H54 (cell line): ENCODE results near the gene BPGM.

ENCODE experiments used
- DNase-seq: peaks from one replicate; pipeline ENCODE4 v3.0.0; 2011; ENCODE audit warnings: low spot score, mixed read lengths; ENCODE audit not compliant: insufficient read length
- FAIRE-seq: peaks from 3 replicates; lab custom pipeline; 2011; peaks lifted over from hg19 to GRCh38; lab: Jason Lieb, UNC
- POLR2A ChIP-seq: IDR thresholded peaks from 2 replicates; pipeline ENCODE4 v1.6.1; 2011; ENCODE audit warnings: low read depth, mild to moderate bottlenecking, low read length

BPGM gene

GRCh38 chr7:134690614-134691504 lies 44.2 kb downstream of the BPGM start:
- DNase-seq (no peak), FAIRE-seq (no peak)
- no peak for TF ChIP-seq POLR2A

- FAIRE-seq, result no peak
- DNase-seq, result no peak
Observed at GRCh38 chr7:134691546-134692343, 45.1 kb downstream of the BPGM start.

DNA sequence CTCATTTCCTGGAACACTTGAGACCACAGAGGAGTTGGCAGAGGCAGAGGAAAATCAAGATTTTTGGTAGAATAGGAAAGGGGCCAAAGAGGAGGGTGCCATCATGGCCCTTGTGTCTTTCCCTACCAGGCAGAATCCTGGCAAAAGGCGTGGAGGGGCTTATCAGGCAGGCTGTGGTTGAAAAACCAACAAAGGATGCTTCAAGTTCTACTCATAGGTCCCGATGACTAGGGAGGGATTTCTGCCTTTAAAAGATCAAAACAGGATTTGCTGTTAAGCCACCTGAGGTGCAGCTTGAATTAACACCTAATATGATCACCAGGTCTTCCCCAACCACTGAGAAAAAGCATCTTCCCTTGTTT lies 45.7 kb downstream of the BPGM start:
- TF ChIP-seq POLR2A, result no peak
- no peak for DNase-seq
- FAIRE-seq, result no peak

More at GRCh38 chr7:134691546-134692343, 45.1 kb downstream of the BPGM start:
- TF ChIP-seq POLR2A, result no peak

- FAIRE-seq (peak; percentile 20), DNase-seq (peak; percentile 83)
- no peak for TF ChIP-seq POLR2A
Observed at GRCh38 chr7:134693256-134693655, 46.6 kb downstream of the BPGM start.

GRCh38 chr7:134694299-134694698 lies 47.6 kb downstream of the BPGM start:
- DNase-seq (peak; percentile 13), FAIRE-seq (no peak)
- TF ChIP-seq POLR2A, result no peak

DNA sequence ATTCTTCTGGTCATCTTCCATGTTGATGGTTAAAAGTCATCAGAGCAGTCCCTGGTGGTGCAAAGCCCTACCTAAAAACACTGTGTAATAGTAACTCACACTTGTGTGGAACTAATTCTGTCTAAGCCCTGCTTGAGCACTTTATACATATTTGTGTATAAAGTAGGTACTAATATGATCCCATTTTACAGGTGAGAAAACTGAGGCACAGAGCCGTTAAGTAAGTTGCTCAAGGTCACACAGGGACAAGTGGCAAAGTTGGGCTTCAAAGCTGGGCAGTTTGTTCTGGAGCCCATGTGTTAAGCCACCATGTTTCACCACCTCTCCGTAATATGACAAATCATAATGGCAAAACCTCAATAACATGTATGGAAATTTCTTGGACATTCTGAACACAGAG lies 48.1 kb downstream of the BPGM start:
- TF ChIP-seq POLR2A, result no peak
- FAIRE-seq, result no peak
- no peak for DNase-seq

DNA sequence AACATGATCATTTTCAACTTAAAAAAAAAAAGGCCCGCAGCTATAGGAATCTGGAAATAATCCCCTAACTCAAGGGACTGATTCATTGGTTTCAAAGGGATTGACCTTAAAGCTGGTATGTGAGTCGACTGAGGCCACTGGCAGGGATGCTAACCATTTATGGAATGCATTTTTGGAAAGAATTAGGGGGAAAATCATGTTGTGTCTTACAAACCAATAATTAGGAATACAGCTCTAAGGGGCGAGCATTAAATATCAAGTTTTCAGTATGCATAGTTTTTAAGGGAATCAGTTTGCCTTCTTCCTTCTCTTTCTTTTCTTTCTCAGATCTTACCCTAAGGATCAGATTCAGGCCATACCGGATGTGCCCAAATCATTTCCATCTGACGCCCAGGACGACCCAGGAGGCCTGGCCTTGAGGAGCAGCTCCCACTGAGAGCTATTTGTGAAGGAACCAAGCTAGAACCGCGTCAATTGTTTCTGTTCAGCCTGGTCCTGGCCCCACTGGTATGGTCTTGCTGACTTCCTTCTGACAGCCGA lies 48.7 kb downstream of the BPGM start:
- DNase-seq (no peak), FAIRE-seq (no peak)
- no peak for TF ChIP-seq POLR2A

GRCh38 chr7:134696261-134696660 lies 49.6 kb downstream of the BPGM start:
- no peak for DNase-seq
- TF ChIP-seq POLR2A, result no peak
- FAIRE-seq, result no peak

DNA sequence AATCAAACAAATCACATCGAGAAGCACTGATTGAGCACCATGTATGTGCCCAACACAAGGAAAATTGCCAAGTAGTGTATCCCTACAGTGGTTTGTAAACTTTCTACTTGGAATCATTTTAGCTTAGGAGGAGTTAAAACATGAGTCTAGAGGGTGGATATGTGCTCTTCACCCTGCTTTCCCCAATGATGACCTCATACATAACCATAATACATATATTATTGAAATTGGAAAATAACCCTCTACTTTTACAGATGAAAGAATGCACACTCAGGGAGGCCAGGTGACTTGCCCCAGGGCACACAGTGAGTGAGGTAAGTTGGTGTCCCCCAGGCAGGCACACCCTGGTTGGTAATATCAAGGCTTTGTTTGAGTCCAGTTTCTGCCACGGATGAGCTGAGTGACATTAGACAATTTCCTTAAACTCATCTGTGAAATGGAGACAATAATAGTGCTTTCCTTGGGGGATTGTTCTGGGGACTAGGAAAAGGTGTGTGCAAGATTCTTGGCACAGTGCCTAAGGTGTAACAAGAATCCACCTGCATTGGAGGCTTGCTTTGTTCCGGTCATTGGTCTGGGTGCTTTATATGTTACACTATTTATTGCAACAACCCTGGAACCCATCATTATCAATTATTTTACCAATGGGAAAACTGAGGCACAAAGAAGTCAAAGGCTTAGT lies 50.7 kb downstream of the BPGM start:
- DNase-seq (no peak), FAIRE-seq (no peak)
- TF ChIP-seq POLR2A, result no peak

DNA sequence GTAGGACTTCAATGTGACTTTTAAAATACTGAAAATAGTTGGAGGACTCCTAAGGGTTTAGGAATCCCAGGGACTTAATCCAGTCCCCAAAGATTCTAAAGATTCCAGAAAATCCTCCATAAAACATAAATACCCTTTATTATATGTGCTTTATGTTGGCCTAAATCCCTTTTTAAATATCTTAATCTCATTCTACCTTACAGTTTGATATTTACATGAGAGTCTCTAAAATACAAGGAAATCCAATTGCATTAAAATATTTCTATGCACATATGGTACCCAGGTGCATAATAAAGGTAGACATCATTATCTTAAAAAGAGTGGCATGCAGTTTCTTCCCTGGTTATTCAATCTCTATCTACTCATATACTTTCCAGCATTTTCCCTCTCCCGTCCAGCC lies 51.8 kb downstream of the BPGM start:
- no peak for DNase-seq
- FAIRE-seq, result no peak

GRCh38 chr7:134699021-134699818 lies 52.6 kb downstream of the BPGM start:
- no peak for FAIRE-seq
- no peak for DNase-seq
- TF ChIP-seq POLR2A, result no peak

More for the DNA sequence above, 51.8 kb downstream of the BPGM start:
- no peak for TF ChIP-seq POLR2A

GRCh38 chr7:134699899-134700298 lies 53.2 kb downstream of the BPGM start:
- TF ChIP-seq POLR2A, result no peak
- FAIRE-seq (no peak), DNase-seq (no peak)

DNA sequence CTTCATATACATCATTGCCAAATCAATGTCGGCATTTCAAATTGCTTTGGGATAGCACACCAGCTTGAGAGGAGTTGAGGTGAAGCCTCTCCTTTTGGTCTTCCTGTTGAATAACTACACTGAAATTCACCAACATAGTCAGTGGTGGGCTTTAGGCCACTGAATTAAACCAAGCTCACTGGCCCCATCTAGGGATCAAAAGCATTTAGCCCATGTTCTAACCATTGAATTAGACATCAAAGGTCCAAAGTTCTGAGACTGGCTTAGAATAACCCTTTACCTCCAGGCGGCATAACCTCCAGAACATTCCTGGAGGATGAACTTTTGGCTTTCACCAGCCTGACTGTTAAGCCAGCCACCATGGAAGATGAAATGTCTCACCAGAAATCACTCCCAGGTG lies 54.6 kb downstream of the BPGM start:
- FAIRE-seq (no peak), DNase-seq (no peak)

More for the DNA sequence above, 54.6 kb downstream of the BPGM start:
- no peak for TF ChIP-seq POLR2A
